ENCODE measurements around the gene NEU4.
"Not testable (repeated sequence)": the region's sequence is repeated elsewhere in the genome, so short reads cannot be mapped to it uniquely, and the experiment has no call there.

Gene NEU4

GRCh38 chr2:241799522-241800197 is 9.3 kb upstream of the NEU4 start:
- no peak for DNase-seq (ENCODE audit: low read depth)

- not testable (repeated sequence) for DNase-seq (ENCODE audit: low read depth)
These were observed 8.6 kb upstream of the NEU4 start for GRCh38 chr2:241800198-241800903.

- no peak for DNase-seq (ENCODE audit: low read depth)
These were observed 7.2 kb upstream of the NEU4 start for GRCh38 chr2:241801611-241802420.

- DNase-seq (ENCODE audit: low read depth) = no peak
These were observed 6.3 kb upstream of the NEU4 start for GRCh38 chr2:241802421-241803318.

GRCh38 chr2:241803387-241804325 is 5.3 kb upstream of the NEU4 start:
- DNase-seq (ENCODE audit: low read depth) = no peak

- DNase-seq (ENCODE audit: low read depth) = no peak
These were observed 4.4 kb upstream of the NEU4 start for GRCh38 chr2:241804326-241805229.

GRCh38 chr2:241806217-241806616 is 2.8 kb upstream of the NEU4 start:
- not testable (repeated sequence) for DNase-seq (ENCODE audit: low read depth)

GRCh38 chr2:241808051-241808720 is 807 bp upstream of the NEU4 start:
- no peak for DNase-seq (ENCODE audit: low read depth)

- DNase-seq (ENCODE audit: low read depth) = no peak
These were observed 652 bp downstream of the NEU4 start for GRCh38 chr2:241809383-241810306.

GRCh38 chr2:241810307-241811200 is 1.6 kb downstream of the NEU4 start:
- no peak for DNase-seq (ENCODE audit: low read depth)

- DNase-seq (ENCODE audit: low read depth) = no peak
These were observed 2.4 kb downstream of the NEU4 start for GRCh38 chr2:241811201-241811951.

GRCh38 chr2:241811952-241812729 is 3.1 kb downstream of the NEU4 start:
- no peak for DNase-seq (ENCODE audit: low read depth)

GRCh38 chr2:241812730-241813643 is 4.0 kb downstream of the NEU4 start:
- no peak for DNase-seq (ENCODE audit: low read depth)
